NCI-H1092 treated with DMSO at 0.1 percent for 48 hours (cell line): ENCODE measurements around the gene ITPR1.
A peak's percentile ranks its signal among the peaks of the same experiment; 100 is the strongest.

Source experiments
- DNase-seq: peaks from one replicate; lab custom pipeline; 2025; lab: John Stamatoyannopoulos, UW

ITPR1 gene

GRCh38 chr3:4855676-4856075 is 362.5 kb downstream of the ITPR1 start:
- DNase-seq = no peak

GRCh38 chr3:4856136-4856535 is 363.0 kb downstream of the ITPR1 start:
- no peak for DNase-seq

GRCh38 chr3:4856564-4856963 is 363.4 kb downstream of the ITPR1 start:
- DNase-seq = no peak

- DNase-seq = no peak
These were observed 363.8 kb downstream of the ITPR1 start for GRCh38 chr3:4856986-4857385.

GRCh38 chr3:4859788-4860187 is 366.6 kb downstream of the ITPR1 start:
- no peak for DNase-seq

- DNase-seq = no peak
These were observed 369.8 kb downstream of the ITPR1 start for GRCh38 chr3:4862973-4863372.

GRCh38 chr3:4864503-4864902 is 371.4 kb downstream of the ITPR1 start:
- DNase-seq = no peak

GRCh38 chr3:4865714-4866113 is 372.6 kb downstream of the ITPR1 start:
- DNase-seq = peak; percentile 42

- DNase-seq = peak; percentile 22
These were observed 373.7 kb downstream of the ITPR1 start for GRCh38 chr3:4866866-4867265.

- DNase-seq = no peak
These were observed 384.1 kb downstream of the ITPR1 start for GRCh38 chr3:4877173-4877787.

- DNase-seq = no peak
These were observed 387.7 kb downstream of the ITPR1 start for GRCh38 chr3:4880850-4881249.

- DNase-seq = no peak
These were observed 389.4 kb downstream of the ITPR1 start for GRCh38 chr3:4882548-4882947.

- DNase-seq = no peak
These were observed 389.9 kb downstream of the ITPR1 start for GRCh38 chr3:4883011-4883410.

GRCh38 chr3:4884888-4885287 is 391.7 kb downstream of the ITPR1 start:
- DNase-seq = no peak

GRCh38 chr3:4885316-4885715 is 392.2 kb downstream of the ITPR1 start:
- no peak for DNase-seq

GRCh38 chr3:4886448-4886847 is 393.3 kb downstream of the ITPR1 start:
- no peak for DNase-seq

- DNase-seq = no peak
These were observed 394.0 kb downstream of the ITPR1 start for GRCh38 chr3:4887177-4887576.

GRCh38 chr3:4888913-4889846 is 396.0 kb downstream of the ITPR1 start:
- DNase-seq = no peak

- no peak for DNase-seq
These were observed 396.7 kb downstream of the ITPR1 start for GRCh38 chr3:4889896-4890295.

- DNase-seq = no peak
These were observed 401.9 kb downstream of the ITPR1 start for GRCh38 chr3:4894891-4895530.

- no peak for DNase-seq
These were observed 402.7 kb downstream of the ITPR1 start for GRCh38 chr3:4895838-4896237.
